ENCODE results near the gene GTSE1. TPM values are rescaled to one million over a fixed set of nuclear protein-coding genes. Genes with fewer than 3 reads are reported as not detected.

Gene GTSE1
- total and polyA plus RNA-seq, 4 donors: 1.0 to 2.3 (median 1.2) TPM

GRCh38 chr22:46329616-46330015 is 32.9 kb downstream of the GTSE1 start:
- Histone ChIP-seq H3K36me3 (ENCODE audit: control insufficient read depth in 4 of 4, insufficient read depth in 4 of 4, low read length in 4 of 4) (peaks cover 0 to 18% (median 7%) of the 10 kb centered on the region in 4 donors), H3K4me3 (no peak overlapping the region), H3K27me3 (ENCODE audit: control insufficient read depth in 3 of 3, insufficient read depth in 3 of 3, low read length in 2 of 3) (no peaks in the 10 kb centered on the region), H3K4me1 (ENCODE audit: control insufficient read depth in 5 of 5, insufficient read depth in 5 of 5, low read length in 5 of 5) (no peaks in the 10 kb centered on the region), H3K27ac (ENCODE audit: low read depth in 1 of 2, low read length in 1 of 2) (no peak overlapping the region), H3K9me3 (ENCODE audit: control insufficient read depth in 4 of 4, insufficient read depth in 3 of 4, low read length in 3 of 4) (no peaks in the 10 kb centered on the region), H3K9ac (ENCODE audit: insufficient read depth in 1 of 2, low read length in 2 of 2) (no peak overlapping the region)
- WGBS, 2 donors: 94 to 96% methylated on average over 8 of the region's 8 CpGs
- ATAC-seq (ENCODE audit: insufficient read depth, low FRiP score): no peak
- no peak for TF ChIP-seq CTCF (IDR thresholded peaks at IDR 0.05; ENCODE audit: control extremely low read depth, extremely low read depth)
- DNase-seq: no peak

- H3K27ac ChIP-seq (ENCODE audit: low read depth in 1 of 2, low read length in 1 of 2): no peak overlapping the region
- DNase-seq: no peak
- 95 to 98% methylated on average over 4 of the region's 4 CpGs for WGBS, 2 donors
Observed at GRCh38 chr22:46330426-46330825, 33.8 kb downstream of the GTSE1 start.

DNA sequence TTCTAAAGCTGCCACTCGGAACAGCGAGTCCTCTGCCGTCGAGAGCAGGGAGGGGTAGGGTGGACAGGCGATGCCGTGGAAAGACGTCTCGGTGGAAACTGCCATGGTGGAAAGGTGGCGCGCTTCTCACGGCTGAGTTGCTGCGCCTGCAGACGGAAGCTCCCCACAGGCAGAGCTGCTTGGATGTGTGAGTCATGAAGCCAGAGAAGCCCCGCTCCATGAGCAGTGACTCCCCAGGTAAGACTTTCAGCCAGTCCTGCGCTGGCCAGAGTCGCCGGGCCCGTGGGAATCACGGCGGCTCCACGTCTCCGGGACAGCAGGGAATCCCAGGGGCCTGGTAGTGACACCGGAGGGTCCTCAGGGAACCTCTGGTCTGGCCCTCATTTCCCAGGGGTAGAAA is 34.8 kb downstream of the GTSE1 start:
- ATAC-seq (ENCODE audit: insufficient read depth, low FRiP score) (no peak), DNase-seq (no peak)
- no peaks in the 10 kb centered on the region for H3K9me3 ChIP-seq (ENCODE audit: control insufficient read depth in 4 of 4, insufficient read depth in 3 of 4, low read length in 3 of 4)
- 95 to 96% methylated on average over 23 of the region's 23 CpGs for WGBS, 2 donors
- no peaks in the 10 kb centered on the region for H3K27me3 ChIP-seq (ENCODE audit: control insufficient read depth in 3 of 3, insufficient read depth in 3 of 3, low read length in 2 of 3)
- TF ChIP-seq CTCF (IDR thresholded peaks at IDR 0.05; ENCODE audit: control extremely low read depth, extremely low read depth): no peak
- H3K9ac ChIP-seq (ENCODE audit: insufficient read depth in 1 of 2, low read length in 2 of 2): no peak overlapping the region
- peaks cover 0 to 3% (median 1%) of the 10 kb centered on the region in 5 donors for H3K4me1 ChIP-seq (ENCODE audit: control insufficient read depth in 5 of 5, insufficient read depth in 5 of 5, low read length in 5 of 5)
- H3K27ac ChIP-seq (ENCODE audit: low read depth in 1 of 2, low read length in 1 of 2): no peak overlapping the region
- H3K36me3 ChIP-seq (ENCODE audit: control insufficient read depth in 4 of 4, insufficient read depth in 4 of 4, low read length in 4 of 4): peaks cover 0 to 18% (median 3%) of the 10 kb centered on the region in 4 donors
- H3K4me3 ChIP-seq: no peak overlapping the region

More at GRCh38 chr22:46330426-46330825, 33.8 kb downstream of the GTSE1 start:
- Histone ChIP-seq H3K9ac (ENCODE audit: insufficient read depth in 1 of 2, low read length in 2 of 2) (no peak overlapping the region), H3K4me1 (ENCODE audit: control insufficient read depth in 5 of 5, insufficient read depth in 5 of 5, low read length in 5 of 5) (no peaks in the 10 kb centered on the region), H3K4me3 (no peak overlapping the region), H3K36me3 (ENCODE audit: control insufficient read depth in 4 of 4, insufficient read depth in 4 of 4, low read length in 4 of 4) (peaks cover 0 to 18% (median 7%) of the 10 kb centered on the region in 4 donors), H3K9me3 (ENCODE audit: control insufficient read depth in 4 of 4, insufficient read depth in 3 of 4, low read length in 3 of 4) (no peaks in the 10 kb centered on the region), H3K27me3 (ENCODE audit: control insufficient read depth in 3 of 3, insufficient read depth in 3 of 3, low read length in 2 of 3) (no peaks in the 10 kb centered on the region)
- no peak for ATAC-seq (ENCODE audit: insufficient read depth, low FRiP score)
- no peak for TF ChIP-seq CTCF (IDR thresholded peaks at IDR 0.05; ENCODE audit: control extremely low read depth, extremely low read depth)
